Sigmoid colon (tissue), 4 donors: Measurements from ENCODE around the gene STOML1.

Experiments
- CTCF ChIP-seq, 4 experiments: fragments of 450-650 bp in 3 of 4; fragments of 200-600 bp in 1 of 4; IDR thresholded peaks; one replicate each; pipeline ENCODE4 v1.5.1; 2016 to 2019; ENCODE audit warnings: antibody characterized with exemption in 4 of 4, mild to moderate bottlenecking in 3 of 4, moderate library complexity in 2 of 4
- EP300 ChIP-seq, 4 donors: sonication (generic); formaldehyde crosslinking; IDR thresholded peaks; one replicate each; pipeline ENCODE4 v1.6.1; 2017; ENCODE audit warnings: antibody characterized with exemption in 4 of 4
- POLR2A ChIP-seq, 2 donors: fragments of 450-650 bp; IDR thresholded peaks; one replicate each; pipeline ENCODE4 v1.6.1; 2016; ENCODE audit warnings: antibody characterized with exemption in 2 of 2, mild to moderate bottlenecking in 2 of 2, moderate library complexity in 2 of 2

GRCh38 chr15:73946046-73946721, 45.9 kb downstream of the STOML1 start:
- TF ChIP-seq CTCF (IDR thresholded peaks at IDR 0.05), result no peak
- TF ChIP-seq EP300 (IDR thresholded peaks at IDR 0.05), result no peak
- TF ChIP-seq POLR2A (IDR thresholded peaks at IDR 0.05), result no peak
